Astrocyte of the spinal cord (primary cell): Measurements from ENCODE around the gene MAN2B1.
A peak's percentile ranks its signal among the peaks of the same experiment; 100 is the strongest.

Source experiments
- DNase-seq: peaks from one replicate; pipeline ENCODE4 v3.0.0; 2011; ENCODE audit warnings: low read depth, low spot score
- H3K4me3 ChIP-seq: 2 replicates; pipeline ENCODE4 v1.5.1; 2011; ENCODE audit warnings: low read depth, mild to moderate bottlenecking, low read length, moderate library complexity
- CTCF ChIP-seq: IDR thresholded peaks from 2 replicates; pipeline ENCODE4 v1.5.1; 2012; ENCODE audit warnings: low read depth, mild to moderate bottlenecking, low read length, inconsistent platforms
- in situ Hi-C: cut with HindIII; loops from 2 replicates; pipeline ENCODE4 v1.10.0; 2017; ENCODE audit warnings: low sequenced_read_pairs

MAN2B1 gene

GRCh38 chr19:12676928-12677327 lies 10.4 kb upstream of the MAN2B1 start:
- no peak for DNase-seq
- no peak overlapping the region for H3K4me3 ChIP-seq
- no peak for TF ChIP-seq CTCF
- in situ Hi-C loops, result no loop called here

DNA sequence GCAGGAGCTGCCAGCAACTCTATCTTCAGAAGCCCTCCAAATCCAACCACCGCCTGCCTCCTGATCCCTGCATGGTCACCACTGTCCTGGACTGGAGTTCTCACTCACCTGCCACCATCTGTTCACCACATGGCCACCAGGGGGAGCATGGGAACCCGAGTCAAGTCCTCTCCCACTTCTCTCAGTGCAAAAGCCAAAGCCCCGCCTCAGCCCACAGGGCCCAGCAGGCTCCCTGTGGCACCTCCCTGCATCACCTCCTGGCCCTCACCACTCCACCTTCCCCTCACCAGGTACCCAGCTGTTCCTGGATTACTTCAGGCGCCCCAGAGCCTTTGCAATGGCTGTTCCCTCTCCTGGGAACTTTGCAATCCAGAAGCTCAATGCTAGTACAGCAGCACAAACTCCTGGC lies 9.8 kb upstream of the MAN2B1 start:
- DNase-seq, result peak; percentile 64
- in situ Hi-C loops, result no loop called here
- peak; percentile 94 for TF ChIP-seq CTCF
- H3K4me3 ChIP-seq, result no peak overlapping the region

GRCh38 chr19:12675940-12676339 lies 9.4 kb upstream of the MAN2B1 start:
- no peak for DNase-seq
- in situ Hi-C loops, result no loop called here
- H3K4me3 ChIP-seq, result no peak overlapping the region
- no peak for TF ChIP-seq CTCF

GRCh38 chr19:12675399-12675798 lies 8.9 kb upstream of the MAN2B1 start:
- no peak for DNase-seq
- in situ Hi-C loops, result no loop called here
- H3K4me3 ChIP-seq, result no peak overlapping the region
- TF ChIP-seq CTCF, result no peak

GRCh38 chr19:12672744-12673143 lies 6.2 kb upstream of the MAN2B1 start:
- H3K4me3 ChIP-seq, result no peak overlapping the region
- no peak for DNase-seq
- no peak for TF ChIP-seq CTCF
- in situ Hi-C loops, result no loop called here

GRCh38 chr19:12670159-12670928 lies 3.8 kb upstream of the MAN2B1 start:
- TF ChIP-seq CTCF, result no peak
- H3K4me3 ChIP-seq, result peak overlapping the region; percentile 88
- DNase-seq, result no peak
- in situ Hi-C loops, result no loop called here
